A549 (cell line): ENCODE measurements around the gene TXNDC2. TPM values are rescaled to one million over a fixed set of nuclear protein-coding genes. Genes with fewer than 3 reads are reported as not detected.

Experiments used
- ATAC-seq, 2 experiments: fragments of 200-7000 bp in 1 of 2; fragments of >200 bp in 1 of 2; cut with Nextera tagmentation in 1 of 2; cut with Tn5 transposase in 1 of 2; 3 replicates each; pipeline versions ENCODE4 v1.8.0 to v1.9.1; 2018 to 2020; ENCODE audit warnings: mild to moderate bottlenecking in 1 of 2, moderate library complexity in 1 of 2
- CTCF ChIA-PET: fragments of 300-600 bp; sonication (Branson Sonifier 250); formaldehyde crosslinking; extraction: SDS; loops from one replicate; lab custom pipeline; 2021; ENCODE audit warnings: antibody characterized with exemption, inconsistent platforms; lab: Yijun Ruan, JAX
- POLR2A ChIA-PET: fragments of 350-600 bp; formaldehyde crosslinking; extraction: SDS; loops from one replicate; lab custom pipeline; 2021; ENCODE audit warnings: antibody characterized with exemption, inconsistent platforms; lab: Yijun Ruan, JAX
- DNase-seq, 2 experiments: peaks; one replicate each; pipeline versions ENCODE4 v3.0.0 to v3.0.0-alpha.2; 2011 to 2016; ENCODE audit warnings: low read depth in 1 of 2, low spot score in 1 of 2
- FAIRE-seq: peaks from 2 replicates; lab custom pipeline; 2011; peaks lifted over from hg19 to GRCh38; lab: Jason Lieb, UNC
- H3K27ac ChIP-seq, 2 experiments: fragments of >200 bp; sonication (Bioruptor Twin); formaldehyde crosslinking; 3 replicates each; pipeline ENCODE4 v1.5.1; 2016 to 2017
- H3K4me1 ChIP-seq: fragments of >200 bp; sonication (Bioruptor Twin); formaldehyde crosslinking; 3 replicates; pipeline ENCODE4 v1.6.1; 2016
- H3K4me2 ChIP-seq: fragments of >200 bp; sonication (Bioruptor Twin); formaldehyde crosslinking; 3 replicates; pipeline ENCODE4 v1.6.1; 2016
- H3K4me3 ChIP-seq: fragments of >200 bp; sonication (Bioruptor Twin); formaldehyde crosslinking; 3 replicates; pipeline ENCODE4 v1.5.1; 2016
- H3K9me3 ChIP-seq: fragments of >200 bp; sonication (Bioruptor Twin); formaldehyde crosslinking; 3 replicates; pipeline ENCODE4 v1.6.1; 2016
- CEBPB ChIP-seq, 2 experiments: fragments of >200 bp in 1 of 2; sonication (Bioruptor Twin) in 1 of 2; formaldehyde crosslinking in 1 of 2; IDR thresholded peaks; 2 replicates each; pipeline ENCODE4 v1.6.1; 2012 to 2016
- ESRRA ChIP-seq: fragments of 150-350 bp; IDR thresholded peaks from 2 replicates; pipeline ENCODE4 v1.6.1; 2014; ENCODE audit warnings: mild to moderate bottlenecking, low read length, borderline replicate concordance
- FOSL2 ChIP-seq, 2 experiments: fragments of 450-650 bp in 1 of 2; fragments of >200 bp in 1 of 2; sonication (Bioruptor Twin) in 1 of 2; formaldehyde crosslinking; IDR thresholded peaks; 2 replicates each; pipeline versions ENCODE4 v1.5.0 to v1.6.1; 2016 to 2020; ENCODE audit warnings: mild to moderate bottlenecking in 1 of 2, moderate library complexity in 1 of 2
- HDAC2 ChIP-seq: fragments of 200-600 bp; sonication (generic); IDR thresholded peaks from 2 replicates; pipeline ENCODE4 v1.6.1; 2016
- HOXB5 ChIP-seq: fragments of 250-450 bp; sonication (Bioruptor Pico); IDR thresholded peaks from 2 replicates; pipeline ENCODE4 v1.5.0; 2020; ENCODE audit warnings: mild to moderate bottlenecking, moderate library complexity
- MAFK ChIP-seq: fragments of 450-650 bp; IDR thresholded peaks from 2 replicates; pipeline ENCODE4 v1.6.1; 2014; ENCODE audit not compliant: partially characterized antibody
- MAZ ChIP-seq: fragments of 150-350 bp; IDR thresholded peaks from 2 replicates; pipeline ENCODE4 v1.6.1; 2014; ENCODE audit warnings: antibody characterized with exemption, low read depth, low read length, borderline replicate concordance
- NPAS2 ChIP-seq: fragments of 250-450 bp; sonication (Bioruptor Pico); IDR thresholded peaks from 2 replicates; pipeline ENCODE4 v1.8.0; 2022; ENCODE audit warnings: mild to moderate bottlenecking, moderate library complexity, borderline replicate concordance
- PHF8 ChIP-seq: fragments of 200-600 bp; sonication (generic); IDR thresholded peaks from 2 replicates; pipeline ENCODE4 v1.6.1; 2016; ENCODE audit warnings: low read depth, mild to moderate bottlenecking, antibody characterized with exemption, moderate library complexity, borderline replicate concordance
- RCOR1 ChIP-seq: fragments of 150-350 bp; IDR thresholded peaks from 2 replicates; pipeline ENCODE4 v1.6.1; 2014; ENCODE audit warnings: antibody characterized with exemption, low read length, low read depth
- RFX5 ChIP-seq: fragments of 450-650 bp; IDR thresholded peaks from 2 replicates; pipeline ENCODE4 v1.7.1; 2014; ENCODE audit warnings: antibody characterized with exemption, mild to moderate bottlenecking, moderate library complexity
- RNF2 ChIP-seq: fragments of 200-600 bp; sonication (generic); IDR thresholded peaks from 2 replicates; pipeline ENCODE4 v1.6.1; 2016; ENCODE audit warnings: low read depth, mild to moderate bottlenecking, antibody characterized with exemption, moderate library complexity, borderline replicate concordance
- SREBF2 ChIP-seq: fragments of 450-650 bp; IDR thresholded peaks from 2 replicates; pipeline ENCODE4 v1.6.1; 2014; ENCODE audit warnings: mild to moderate bottlenecking, moderate library complexity
- TP53 ChIP-seq: fragments of 250-450 bp; sonication (Bioruptor Pico); IDR thresholded peaks from 2 replicates; pipeline ENCODE4 v1.5.0; 2021; ENCODE audit warnings: mild to moderate bottlenecking, moderate library complexity
- ZC3H11A ChIP-seq: fragments of 450-650 bp; IDR thresholded peaks from 2 replicates; pipeline ENCODE4 v1.6.1; 2014; ENCODE audit warnings: antibody characterized with exemption, mild to moderate bottlenecking
- WGBS: methylation state at CpG from one replicate; pipeline ENCODE4 v1.1.6; 2017; ENCODE audit errors: missing lambda C conversion rate; 5-methylcytosine and 5-hydroxymethylcytosine counted together
- polyA plus RNA-seq, 4 experiments: library from polyadenylated mRNA; depleted of rRNA in 3 of 4; stranded (reverse); fragments of >200 nt; fragmentation: RNase III in 1 of 4; extraction: RNeasy Plus Mini Kit Qiagen cat#74134 plus additional on column Dnase treatment in 1 of 4; gene quantifications; 2 replicates in 3 of 4; 3 replicates in 1 of 4; pipeline ENCODE4 v1.2.3, GENCODE V29; 2011 to 2017
- TF ChIP-seq, protein P1 (sequence below): fragments of >200 bp; sonication (Bioruptor Twin); formaldehyde crosslinking; IDR thresholded peaks from 3 replicates; pipeline ENCODE4 v1.5.1; 2016
- TF ChIP-seq, protein P2 (sequence below): fragments of 150-350 bp; IDR thresholded peaks from 2 replicates; pipeline ENCODE4 v1.6.1; 2014; ENCODE audit warnings: low read depth, mild to moderate bottlenecking, low read length
- TF ChIP-seq, protein P3 (sequence below): fragments of 250-450 bp; sonication (Bioruptor Pico); IDR thresholded peaks from 2 replicates; pipeline ENCODE4 v1.5.0; 2021; ENCODE audit warnings: mild to moderate bottlenecking, moderate library complexity, borderline replicate concordance

TXNDC2 gene
- polyA plus RNA-seq, 2 of the 4 experiments (the other 2 are of a cell fraction) = 0.06 to 0.16 TPM

DNA sequence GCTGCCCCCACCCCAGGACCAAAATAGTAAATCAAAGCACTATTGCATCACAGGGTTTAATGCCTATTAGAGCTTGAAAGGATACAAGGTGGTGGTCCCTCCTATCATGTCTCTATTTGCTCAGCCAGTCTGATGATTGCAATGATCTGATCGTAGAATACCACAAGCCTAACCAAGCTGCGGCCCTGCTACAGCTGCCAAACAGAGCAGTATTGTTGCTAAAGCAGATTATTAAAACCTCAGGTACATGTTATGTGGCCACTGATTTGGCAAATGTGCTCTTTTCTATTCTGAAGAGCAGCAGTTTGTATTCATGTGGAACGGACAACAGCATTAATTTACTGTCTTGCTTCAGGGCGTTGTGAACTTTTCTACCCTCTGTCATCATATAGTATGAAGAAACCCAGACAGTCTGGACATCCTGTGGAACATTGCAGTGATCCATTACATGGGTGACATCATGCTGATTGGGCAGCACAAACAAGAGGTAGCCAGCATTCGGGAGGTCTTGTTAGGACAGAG is 19.7 kb downstream of the TXNDC2 start:
- peak; percentile 43 to 54; a peak in 1 of 6 replicates for ATAC-seq
- H3K9me3 ChIP-seq = no peaks in the 10 kb centered on the region
- TF ChIP-seq SREBF2 = no peak
- TF ChIP-seq, protein P1, sequence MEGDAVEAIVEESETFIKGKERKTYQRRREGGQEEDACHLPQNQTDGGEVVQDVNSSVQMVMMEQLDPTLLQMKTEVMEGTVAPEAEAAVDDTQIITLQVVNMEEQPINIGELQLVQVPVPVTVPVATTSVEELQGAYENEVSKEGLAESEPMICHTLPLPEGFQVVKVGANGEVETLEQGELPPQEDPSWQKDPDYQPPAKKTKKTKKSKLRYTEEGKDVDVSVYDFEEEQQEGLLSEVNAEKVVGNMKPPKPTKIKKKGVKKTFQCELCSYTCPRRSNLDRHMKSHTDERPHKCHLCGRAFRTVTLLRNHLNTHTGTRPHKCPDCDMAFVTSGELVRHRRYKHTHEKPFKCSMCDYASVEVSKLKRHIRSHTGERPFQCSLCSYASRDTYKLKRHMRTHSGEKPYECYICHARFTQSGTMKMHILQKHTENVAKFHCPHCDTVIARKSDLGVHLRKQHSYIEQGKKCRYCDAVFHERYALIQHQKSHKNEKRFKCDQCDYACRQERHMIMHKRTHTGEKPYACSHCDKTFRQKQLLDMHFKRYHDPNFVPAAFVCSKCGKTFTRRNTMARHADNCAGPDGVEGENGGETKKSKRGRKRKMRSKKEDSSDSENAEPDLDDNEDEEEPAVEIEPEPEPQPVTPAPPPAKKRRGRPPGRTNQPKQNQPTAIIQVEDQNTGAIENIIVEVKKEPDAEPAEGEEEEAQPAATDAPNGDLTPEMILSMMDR = no peak
- no peak for TF ChIP-seq RFX5
- TF ChIP-seq, all 56 proteins: peak for 0
- ChIA-PET POLR2A (no interaction called here), CTCF (no interaction called here)
- Histone ChIP-seq H3K4me1 (peaks cover 27% of the 10 kb centered on the region; the same call in 2 of the 3 replicates), H3K27ac (peak overlapping the region; percentile 39 to 55; a peak in 4 of 6 replicates), H3K4me2 (peak overlapping the region; percentile 28; the same call in 2 of the 3 replicates), H3K4me3 (no peak overlapping the region)
- DNase-seq (no peak), FAIRE-seq (no peak)
- WGBS = 49% methylated on average over 5 of the region's 5 CpGs

DNA sequence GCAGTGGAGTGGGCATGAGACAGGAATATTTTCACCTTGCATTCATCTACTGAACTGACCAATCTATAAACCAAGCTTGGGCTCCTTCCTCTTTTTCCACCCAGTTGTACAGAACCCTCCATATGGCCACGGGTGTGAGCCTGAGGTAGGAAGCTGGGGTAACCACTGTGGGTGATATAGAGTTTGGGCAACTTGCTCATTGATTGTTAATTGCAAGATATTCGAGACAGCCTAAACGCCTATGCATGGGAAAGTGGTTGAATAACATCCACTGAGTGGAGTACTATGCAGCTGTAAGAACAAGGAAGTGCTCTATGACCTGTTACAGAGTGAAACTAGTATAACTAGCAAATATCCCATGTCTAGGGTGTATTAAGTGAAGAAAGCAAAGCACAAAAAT is 20.7 kb downstream of the TXNDC2 start:
- FAIRE-seq (no peak), DNase-seq (no peak), ATAC-seq (no peak)
- no peak overlapping the region for H3K4me2 ChIP-seq
- CTCF ChIA-PET = no interaction called here
- H3K4me3 ChIP-seq = no peak overlapping the region
- no peak for TF ChIP-seq CEBPB (IDR thresholded peaks at IDR 0.05)
- TF ChIP-seq, protein P1 = no peak
- no peak for TF ChIP-seq FOSL2 (IDR thresholded peaks at IDR 0.05)
- TF ChIP-seq FOSL2 (CRISPR knock-in tag; IDR thresholded peaks at IDR 0.05) = no peak
- no peak for TF ChIP-seq RNF2
- TF ChIP-seq TP53 (CRISPR knock-in tag) = no peak
- WGBS = 92% methylated on average over 3 of the region's 3 CpGs
- POLR2A ChIA-PET = no interaction called here
- peaks cover 17% of the 10 kb centered on the region; the same call in 2 of the 3 replicates for H3K4me1 ChIP-seq
- H3K9me3 ChIP-seq = no peaks in the 10 kb centered on the region
- H3K27ac ChIP-seq = peak overlapping the region; percentile 39 to 55; a peak in 3 of 6 replicates

DNA sequence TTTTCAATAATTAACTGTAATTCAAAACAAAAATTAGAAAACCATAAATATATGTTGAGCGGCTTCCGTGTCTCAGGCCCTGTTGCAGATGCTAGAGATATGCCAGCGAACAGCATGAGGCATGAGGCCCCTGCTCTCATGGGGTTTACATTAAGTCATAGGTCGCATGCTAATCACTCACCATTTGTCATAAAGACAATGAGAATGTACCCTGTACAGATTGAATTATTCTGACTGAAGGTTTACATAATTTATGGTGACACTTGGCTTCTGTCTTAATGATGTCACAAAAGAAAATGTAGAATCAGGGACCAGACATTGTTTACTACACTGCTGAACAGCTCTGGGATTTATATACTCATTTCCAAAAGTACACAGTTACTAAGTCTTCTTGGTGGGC is 22.1 kb downstream of the TXNDC2 start:
- Histone ChIP-seq H3K4me3 (no peak overlapping the region), H3K4me1 (peaks cover 14% of the 10 kb centered on the region; the same call in 2 of the 3 replicates), H3K9me3 (no peaks in the 10 kb centered on the region), H3K27ac (no peak overlapping the region), H3K4me2 (no peak overlapping the region)
- ATAC-seq = no peak
- no peak for TF ChIP-seq RFX5
- no peak for TF ChIP-seq HOXB5 (CRISPR knock-in tag)
- no peak for TF ChIP-seq ESRRA
- TF ChIP-seq MAZ = no peak
- TF ChIP-seq MAFK = no peak
- no peak for TF ChIP-seq NPAS2
- TF ChIP-seq HDAC2 = no peak
- TF ChIP-seq PHF8 = no peak
- TF ChIP-seq RNF2 = no peak
- TF ChIP-seq, protein P2, sequence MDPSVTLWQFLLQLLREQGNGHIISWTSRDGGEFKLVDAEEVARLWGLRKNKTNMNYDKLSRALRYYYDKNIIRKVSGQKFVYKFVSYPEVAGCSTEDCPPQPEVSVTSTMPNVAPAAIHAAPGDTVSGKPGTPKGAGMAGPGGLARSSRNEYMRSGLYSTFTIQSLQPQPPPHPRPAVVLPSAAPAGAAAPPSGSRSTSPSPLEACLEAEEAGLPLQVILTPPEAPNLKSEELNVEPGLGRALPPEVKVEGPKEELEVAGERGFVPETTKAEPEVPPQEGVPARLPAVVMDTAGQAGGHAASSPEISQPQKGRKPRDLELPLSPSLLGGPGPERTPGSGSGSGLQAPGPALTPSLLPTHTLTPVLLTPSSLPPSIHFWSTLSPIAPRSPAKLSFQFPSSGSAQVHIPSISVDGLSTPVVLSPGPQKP = no peak
- TF ChIP-seq ZC3H11A = no peak
- no peak for TF ChIP-seq CEBPB (IDR thresholded peaks at IDR 0.05)
- no peak for TF ChIP-seq RCOR1
- TF ChIP-seq, protein P3, sequence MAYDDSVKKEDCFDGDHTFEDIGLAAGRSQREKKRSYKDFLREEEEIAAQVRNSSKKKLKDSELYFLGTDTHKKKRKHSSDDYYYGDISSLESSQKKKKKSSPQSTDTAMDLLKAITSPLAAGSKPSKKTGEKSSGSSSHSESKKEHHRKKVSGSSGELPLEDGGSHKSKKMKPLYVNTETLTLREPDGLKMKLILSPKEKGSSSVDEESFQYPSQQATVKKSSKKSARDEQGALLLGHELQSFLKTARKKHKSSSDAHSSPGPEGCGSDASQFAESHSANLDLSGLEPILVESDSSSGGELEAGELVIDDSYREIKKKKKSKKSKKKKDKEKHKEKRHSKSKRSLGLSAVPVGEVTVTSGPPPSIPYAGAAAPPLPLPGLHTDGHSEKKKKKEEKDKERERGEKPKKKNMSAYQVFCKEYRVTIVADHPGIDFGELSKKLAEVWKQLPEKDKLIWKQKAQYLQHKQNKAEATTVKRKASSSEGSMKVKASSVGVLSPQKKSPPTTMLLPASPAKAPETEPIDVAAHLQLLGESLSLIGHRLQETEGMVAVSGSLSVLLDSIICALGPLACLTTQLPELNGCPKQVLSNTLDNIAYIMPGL (CRISPR knock-in tag) = no peak
- no peak for DNase-seq
- ChIA-PET POLR2A (no interaction called here), CTCF (no interaction called here)
- 96% methylated on average over 4 of the region's 4 CpGs for WGBS
- no peak for FAIRE-seq
